PC-9 (cell line): ENCODE results near the gene ERC1. TPM values are rescaled to one million over a fixed set of nuclear protein-coding genes. Genes with fewer than 3 reads are reported as not detected.

Source experiments
- BruUV-seq: library from RNA; stranded (reverse); fragments of 400-500 nt; replicated peaks from 2 replicates; lab custom pipeline; 2021; lab: Mats Ljungman, UMichigan
- CTCF ChIA-PET: fragments of 300-600 bp; sonication (Branson Sonifier 250); formaldehyde crosslinking; loops from one replicate; lab custom pipeline; 2022; ENCODE audit warnings: antibody characterized with exemption; lab: Charles Lee
- POLR2A ChIA-PET: fragments of 300-600 bp; sonication (Branson Sonifier 250); formaldehyde crosslinking; loops from one replicate; lab custom pipeline; 2022; ENCODE audit warnings: antibody characterized with exemption; ENCODE audit not compliant: unreplicated experiment; lab: Charles Lee
- DNase-seq, 2 experiments: peaks; one replicate each; pipeline versions ENCODE4 v3.0.0 to v3.0.0-alpha.2; 2015 to 2022; ENCODE audit warnings: mixed read lengths in 1 of 2
- H2AFZ ChIP-seq: fragments of 200-600 bp; sonication (generic); 2 replicates; pipeline ENCODE4 v1.8.1; 2017; ENCODE audit warnings: antibody characterized with exemption
- H3F3A ChIP-seq: fragments of 200-600 bp; sonication (generic); 2 replicates; pipeline ENCODE4 v1.8.1; 2017; ENCODE audit warnings: antibody characterized with exemption, mild to moderate bottlenecking, low read depth; ENCODE audit not compliant: insufficient read depth
- H3K27ac ChIP-seq: fragments of 200-600 bp; sonication (generic); 2 replicates; pipeline ENCODE4 v1.6.1; 2016; ENCODE audit warnings: mixed run types
- H3K27me3 ChIP-seq: fragments of 200-600 bp; sonication (generic); 2 replicates; pipeline ENCODE4 v1.6.1; 2016; ENCODE audit warnings: low read depth, mixed run types; ENCODE audit not compliant: insufficient read depth
- H3K36me3 ChIP-seq: fragments of 200-600 bp; sonication (generic); 2 replicates; pipeline ENCODE4 v1.6.1; 2016; ENCODE audit warnings: low read depth, mixed run types
- H3K4me1 ChIP-seq: fragments of 200-600 bp; sonication (generic); replicated peaks from 2 replicates; pipeline ENCODE4 v1.6.1; 2016; ENCODE audit warnings: mixed run types; ENCODE audit not compliant: insufficient read depth
- H3K4me2 ChIP-seq: fragments of 200-600 bp; sonication (generic); 2 replicates; pipeline ENCODE4 v1.6.1; 2017; ENCODE audit warnings: mixed run types
- H3K4me3 ChIP-seq: fragments of 200-600 bp; sonication (generic); 2 replicates; pipeline ENCODE4 v1.6.1; 2016; ENCODE audit warnings: mixed run types
- H3K79me2 ChIP-seq: fragments of 200-600 bp; sonication (generic); 2 replicates; pipeline ENCODE4 v1.6.1; 2017; ENCODE audit warnings: low read depth, mixed run types
- H3K9me2 ChIP-seq: fragments of 200-600 bp; sonication (generic); 2 replicates; pipeline ENCODE4 v1.8.1; 2017; ENCODE audit warnings: mild to moderate bottlenecking; ENCODE audit not compliant: insufficient read depth
- H3K9me3 ChIP-seq: fragments of 200-600 bp; sonication (generic); 2 replicates; pipeline ENCODE4 v1.8.1; 2016; ENCODE audit warnings: low read depth; ENCODE audit not compliant: insufficient read depth
- H4K20me1 ChIP-seq: fragments of 200-600 bp; sonication (generic); 2 replicates; pipeline ENCODE4 v1.8.1; 2017; ENCODE audit not compliant: insufficient read depth
- CTCF ChIP-seq: fragments of 200-600 bp; sonication (generic); conservative IDR thresholded peaks from 2 replicates; pipeline ENCODE4 v1.6.1; 2017; ENCODE audit warnings: mixed run types, antibody characterized with exemption, mild to moderate bottlenecking, moderate library complexity
- EZH2 ChIP-seq: fragments of 200-600 bp; sonication (generic); IDR thresholded peaks from 2 replicates; pipeline ENCODE4 v1.8.0; 2017; ENCODE audit warnings: antibody characterized with exemption, low read depth
- intact Hi-C: fragments of 100-400 bp; cut with micrococcal nuclease; formaldehyde crosslinking; loops from one replicate; pipeline ENCODE4 v1.10.0; 2022; ENCODE audit not compliant: unreplicated experiment
- total RNA-seq: library from RNA; stranded (reverse); gene quantifications from 2 replicates; pipeline ENCODE4 v1.2.3, GENCODE V29; 2021

The ERC1 gene
- total RNA-seq, 1 experiment from 2014 or later: 52.0 TPM

DNA sequence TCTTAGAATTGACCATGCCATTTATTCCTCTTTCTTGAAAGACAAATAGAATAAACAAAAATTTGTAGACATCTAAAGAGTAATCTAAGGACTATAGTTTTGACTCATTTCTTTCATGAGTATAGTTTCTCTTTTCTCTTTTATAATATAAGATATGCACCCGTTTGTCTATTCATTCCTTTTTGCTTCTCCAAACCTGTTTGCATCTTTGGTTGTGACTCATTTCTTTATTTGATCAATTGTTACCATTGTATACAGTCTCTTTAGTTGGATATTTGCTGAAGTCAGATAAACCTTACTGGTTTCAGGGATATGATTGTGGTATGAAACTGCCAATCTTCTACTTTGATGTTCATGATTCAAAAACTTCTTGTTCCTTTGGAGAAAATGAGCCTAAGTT is 334.6 kb downstream of the ERC1 start:
- no peaks in the 10 kb centered on the region for H4K20me1 ChIP-seq
- H3F3A ChIP-seq: no peaks in the 10 kb centered on the region
- no peak overlapping the region for H2AFZ ChIP-seq
- no peak for TF ChIP-seq CTCF
- peaks cover 4% of the 10 kb centered on the region; the same call in 1 of the 2 replicates for H3K9me2 ChIP-seq
- no peak for DNase-seq
- intact Hi-C loops: no loop called here
- no peaks in the 10 kb centered on the region for H3K4me1 ChIP-seq
- no peak overlapping the region for H3K4me3 ChIP-seq
- H3K36me3 ChIP-seq: no peaks in the 10 kb centered on the region
- CTCF ChIA-PET: no interaction called here
- H3K27ac ChIP-seq: no peak overlapping the region
- H3K79me2 ChIP-seq: no peaks in the 10 kb centered on the region
- POLR2A ChIA-PET: no interaction called here
- no peaks in the 10 kb centered on the region for H3K9me3 ChIP-seq
- H3K4me2 ChIP-seq: no peak overlapping the region
- BruUV-seq: no TSS peak
- H3K27me3 ChIP-seq: no peaks in the 10 kb centered on the region

DNA sequence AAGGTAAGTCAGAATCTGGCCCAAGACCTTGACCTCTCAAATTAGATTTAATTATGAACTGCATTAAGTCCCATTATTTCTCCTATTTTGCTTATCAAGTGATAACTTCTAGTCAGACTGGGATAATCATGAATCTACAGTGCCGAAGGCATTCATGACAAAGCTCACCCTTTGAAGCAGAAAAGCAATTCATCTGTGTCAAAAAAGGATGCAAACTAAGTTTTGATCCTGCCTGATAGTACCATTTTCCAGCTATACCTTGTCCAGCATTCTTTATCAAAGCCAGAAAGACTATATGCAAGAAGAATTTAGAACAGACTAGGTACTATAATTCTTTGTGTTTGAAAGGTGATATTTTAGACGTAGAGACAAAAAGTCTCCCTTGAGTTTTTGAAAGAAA is 335.2 kb downstream of the ERC1 start:
- BruUV-seq: no TSS peak
- TF ChIP-seq CTCF: no peak
- TF ChIP-seq EZH2: no peak
- no peak for DNase-seq
- ChIA-PET CTCF (no interaction called here), POLR2A (interaction anchor here (0.6 kb wide), 1 partner anchor 193 kb away, joined by 3 read pairs; no protein-coding TSS in a partner anchor)
- peaks cover 4% of the 10 kb centered on the region; the same call in 1 of the 2 replicates for H3K9me2 ChIP-seq
- no peak overlapping the region for H3K4me3 ChIP-seq
- H3K4me1 ChIP-seq: no peaks in the 10 kb centered on the region
- H3K27me3 ChIP-seq: no peaks in the 10 kb centered on the region
- H3K79me2 ChIP-seq: no peaks in the 10 kb centered on the region
- H3K27ac ChIP-seq: no peak overlapping the region
- H3K9me3 ChIP-seq: no peaks in the 10 kb centered on the region
- H3F3A ChIP-seq: no peaks in the 10 kb centered on the region
- H2AFZ ChIP-seq: no peak overlapping the region
- H3K36me3 ChIP-seq: no peaks in the 10 kb centered on the region
- no peak overlapping the region for H3K4me2 ChIP-seq
- no peaks in the 10 kb centered on the region for H4K20me1 ChIP-seq
- intact Hi-C loops: no loop called here

DNA sequence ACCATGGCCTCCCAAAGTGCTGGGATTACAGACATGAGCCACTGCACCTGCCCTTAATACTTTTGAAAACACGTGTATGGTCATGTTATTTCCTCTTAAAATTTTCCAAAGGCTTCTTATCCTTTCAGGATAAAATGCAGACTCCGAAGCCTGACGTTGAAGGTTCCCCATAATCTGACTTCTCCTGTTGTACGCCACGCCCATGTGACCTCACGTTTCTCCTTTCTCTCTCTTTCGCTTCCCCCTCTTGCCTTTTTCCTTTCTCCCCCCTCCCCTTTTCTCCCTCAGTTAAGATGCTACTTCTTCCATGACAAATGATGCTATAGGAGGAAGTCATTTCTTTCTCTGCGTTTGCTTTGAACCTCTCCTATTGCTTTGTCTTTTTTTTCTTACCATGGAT is 337.4 kb downstream of the ERC1 start:
- CTCF ChIA-PET: no interaction called here
- no peaks in the 10 kb centered on the region for H3K36me3 ChIP-seq
- no TSS peak for BruUV-seq

More for the DNA sequence above, 337.4 kb downstream of the ERC1 start:
- Histone ChIP-seq H3K9me3 (no peaks in the 10 kb centered on the region), H3K4me2 (no peak overlapping the region), H3K79me2 (no peaks in the 10 kb centered on the region), H3K27ac (no peak overlapping the region), H3K9me2 (peaks cover 2% of the 10 kb centered on the region; the same call in 1 of the 2 replicates), H4K20me1 (no peaks in the 10 kb centered on the region), H3K27me3 (no peaks in the 10 kb centered on the region), H3K4me1 (peaks cover 15% of the 10 kb centered on the region), H3F3A (no peaks in the 10 kb centered on the region), H3K4me3 (no peak overlapping the region), H2AFZ (no peak overlapping the region)
- intact Hi-C loops: no loop called here
- POLR2A ChIA-PET: no interaction called here
- DNase-seq: no peak
- TF ChIP-seq CTCF (no peak), EZH2 (no peak)
